SIG-M5 treated with dmso at 0.1 percent for 504 hours (cell line): ENCODE measurements around the gene NSUN2.
A peak's percentile ranks its signal among the peaks of the same experiment; 100 is the strongest.
"Not testable (repeated sequence)": the region's sequence is repeated elsewhere in the genome, so short reads cannot be mapped to it uniquely, and the experiment has no call there.

Experiments
- DNase-seq: peaks from one replicate; lab custom pipeline; 2025; ENCODE audit not compliant: unreplicated experiment; lab: John Stamatoyannopoulos, UW

The NSUN2 gene

DNA sequence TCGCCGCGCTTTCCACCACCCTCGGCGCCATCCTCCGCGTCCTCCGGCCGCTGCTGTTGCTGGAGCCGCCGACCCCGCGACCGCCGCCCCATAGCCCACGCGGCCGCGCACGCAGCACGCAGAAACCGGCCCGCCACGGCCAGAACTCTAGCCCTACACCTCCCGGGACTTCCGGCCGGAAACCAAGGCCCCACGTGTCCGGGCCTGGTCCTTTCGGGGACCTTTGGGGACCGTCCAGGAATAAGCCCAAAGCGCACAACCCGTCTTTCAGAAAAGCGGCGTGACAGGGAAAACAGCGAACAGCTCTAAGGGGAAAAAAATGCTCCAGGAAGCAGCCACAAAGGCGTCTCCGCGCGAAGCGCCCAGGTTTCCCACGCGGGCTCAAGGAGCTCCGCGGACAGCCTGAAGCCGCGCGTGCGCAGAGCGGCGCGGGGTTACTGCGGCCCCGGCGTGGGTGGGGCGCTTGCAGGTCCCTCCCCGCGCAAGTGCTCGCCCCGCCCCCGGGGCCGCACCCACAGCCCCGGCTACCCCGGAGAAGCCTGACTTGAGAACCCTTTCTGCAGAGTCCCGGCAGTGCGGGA, at the start of gene NSUN2, which contains the start of gene SRD5A1:
Gene NSUN2 (minus strand): TSS at position 157 of the 581 bp plus-strand sequence. CDS start 65 bp downstream, at position 92.
Gene SRD5A1 (plus strand): TSS at position 553 of the 581 bp plus-strand sequence. CDS start 137 bp downstream, outside the sequence.
- DNase-seq = peak; percentile 80

DNA sequence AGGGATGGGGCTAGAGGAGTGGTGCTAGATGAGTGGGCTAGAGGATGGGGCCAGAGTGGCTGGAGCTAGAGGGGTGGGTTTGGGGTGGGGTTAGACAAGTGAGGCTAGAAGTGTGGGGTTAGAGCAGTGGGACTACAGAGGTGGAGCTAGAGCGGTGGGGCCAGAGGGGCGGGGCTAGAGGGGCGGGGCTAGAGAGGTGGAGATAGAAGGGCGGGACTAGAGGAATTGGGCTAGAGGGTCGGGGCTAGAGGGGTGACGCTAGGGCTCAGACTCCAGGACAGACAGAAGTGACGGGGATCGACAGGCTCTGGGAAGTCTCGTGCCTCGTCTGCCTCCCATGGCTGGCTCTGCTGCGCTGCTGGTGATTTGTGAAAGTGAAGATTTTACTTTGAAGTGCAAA, 49.4 kb upstream of the NSUN2 start:
- no peak for DNase-seq

GRCh38 chr5:6681682-6682081, 48.8 kb upstream of the NSUN2 start:
- no peak for DNase-seq

DNA sequence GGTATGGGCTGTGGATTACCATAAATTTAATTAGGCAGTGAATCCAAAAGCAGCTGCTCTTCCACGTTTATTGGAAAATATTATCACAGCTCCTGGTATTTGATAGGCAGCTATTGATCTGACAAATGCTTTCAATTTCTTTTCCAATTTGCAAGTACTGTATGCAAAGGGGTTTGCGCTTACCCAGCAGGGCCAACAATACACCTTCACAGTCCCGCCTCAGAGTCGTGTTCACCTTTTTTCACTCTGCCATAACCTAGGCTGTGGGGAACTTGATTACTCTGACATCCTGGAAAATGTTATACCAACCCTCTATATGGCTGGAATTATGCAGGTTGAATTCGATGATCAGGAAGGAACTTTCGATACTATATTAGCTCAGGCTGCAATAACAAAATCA, 48.1 kb upstream of the NSUN2 start:
- DNase-seq = no peak

GRCh38 chr5:6678385-6678784, 45.5 kb upstream of the NSUN2 start:
- no peak for DNase-seq

DNA sequence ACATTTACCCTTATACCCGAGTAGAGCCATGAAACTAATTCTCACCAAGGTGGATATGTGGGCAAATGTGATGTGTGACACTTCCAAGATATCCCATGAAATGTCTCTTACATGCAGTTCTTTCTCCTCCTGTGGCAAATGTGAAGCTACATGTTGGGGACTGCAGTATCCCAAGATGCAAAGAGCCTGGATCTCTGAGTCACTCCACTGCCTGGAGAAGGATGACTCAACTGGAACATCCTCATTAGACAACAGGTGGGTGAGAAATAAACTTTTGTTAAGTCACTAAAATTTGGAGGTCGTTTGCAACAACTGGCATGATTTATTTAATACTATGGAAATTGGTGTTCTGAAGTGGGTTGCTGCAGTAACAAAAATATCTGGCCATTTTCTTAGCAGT, 43.9 kb upstream of the NSUN2 start:
- no peak for DNase-seq

DNA sequence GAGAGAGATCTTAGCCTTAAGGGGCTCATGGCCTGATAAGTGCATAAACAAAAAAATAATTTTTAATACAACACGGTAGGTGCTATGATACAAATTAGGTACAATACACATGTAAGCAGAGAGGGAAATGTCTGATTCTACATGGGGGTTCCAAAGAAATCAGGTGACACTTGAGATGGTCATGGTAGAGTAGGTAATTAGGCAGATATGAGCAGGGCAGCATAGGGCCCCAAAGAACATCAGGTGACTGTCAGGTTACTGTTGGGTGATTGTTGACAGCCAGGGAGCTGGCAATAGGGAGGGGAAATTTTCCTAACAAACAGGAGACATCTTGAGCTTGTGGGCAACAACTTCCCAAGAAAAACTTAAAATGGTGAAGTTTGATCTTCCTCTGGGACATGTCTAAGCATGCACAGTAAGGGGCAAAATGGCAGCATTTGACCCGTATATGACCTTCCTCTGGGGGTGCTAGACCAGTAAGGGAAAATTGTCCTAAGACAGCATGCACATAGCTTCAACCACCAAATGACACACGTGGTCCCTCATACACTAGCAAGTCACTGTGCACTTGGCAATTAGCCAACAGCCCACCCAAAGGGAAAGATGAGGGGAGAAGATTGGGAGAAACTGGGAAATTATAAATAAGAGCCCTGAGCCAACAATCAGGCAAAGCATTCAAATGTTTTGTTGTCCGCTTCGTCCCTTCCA, 43.1 kb upstream of the NSUN2 start:
- DNase-seq = peak; percentile 14

GRCh38 chr5:6674886-6675285, 42.0 kb upstream of the NSUN2 start:
- DNase-seq = no peak

DNA sequence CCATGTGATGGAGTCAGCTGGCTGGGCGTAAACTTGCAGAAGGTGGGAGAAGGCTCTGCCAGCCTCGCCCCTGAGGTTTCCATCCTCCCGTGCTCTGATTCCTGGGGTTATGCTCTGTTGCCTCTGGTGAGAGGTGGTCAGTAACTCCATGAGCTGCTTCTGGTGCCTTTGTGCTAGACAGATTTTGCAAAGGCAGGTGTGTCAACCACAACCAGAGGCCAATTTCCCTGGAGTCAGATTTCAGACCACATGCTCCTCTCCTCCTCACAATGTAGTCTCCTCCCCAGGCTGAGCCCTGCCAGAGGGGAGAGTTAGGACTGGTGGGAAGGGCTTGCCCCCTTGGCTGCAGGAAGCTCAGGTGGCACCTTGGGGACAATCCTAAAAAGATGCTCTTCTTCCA, 41.6 kb upstream of the NSUN2 start:
- DNase-seq = no peak

DNA sequence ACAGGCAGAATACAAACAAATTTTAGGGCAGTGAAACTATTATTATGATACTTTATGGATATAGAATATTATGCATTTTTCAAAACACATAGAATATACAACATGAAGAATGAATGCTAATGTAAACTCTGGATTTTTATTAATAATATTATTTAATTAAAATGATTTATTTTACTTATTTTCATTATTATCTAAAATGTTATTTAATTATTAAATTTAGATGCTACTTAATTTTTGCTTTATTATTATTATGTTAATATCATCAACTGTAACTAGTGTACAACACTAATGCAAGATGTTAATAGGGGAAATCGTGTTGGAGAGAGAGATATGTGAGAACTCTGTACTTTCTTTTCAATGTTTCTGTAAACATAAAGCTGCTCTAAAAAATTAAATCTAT, 41.1 kb upstream of the NSUN2 start:
- no peak for DNase-seq

DNA sequence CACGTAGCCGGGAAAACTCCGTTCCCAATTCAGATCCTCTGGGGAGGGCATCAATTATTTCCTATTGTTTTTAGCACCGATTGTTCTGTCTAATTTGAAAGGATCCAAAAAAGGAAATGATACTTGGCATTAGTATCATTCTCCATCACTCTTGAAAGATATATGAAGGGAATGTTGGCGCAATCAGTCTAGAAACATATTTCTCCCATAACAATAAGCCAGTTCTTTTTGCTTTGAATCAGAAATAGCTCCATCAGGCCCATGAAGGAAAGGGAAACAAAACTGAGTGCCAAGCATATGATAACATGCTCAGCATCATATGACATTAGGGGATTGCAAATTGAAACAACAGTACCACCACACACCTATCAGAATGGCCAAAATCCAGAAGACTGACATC, 40.2 kb upstream of the NSUN2 start:
- no peak for DNase-seq

GRCh38 chr5:6668717-6669116, 35.9 kb upstream of the NSUN2 start:
- DNase-seq = not testable (repeated sequence)

DNA sequence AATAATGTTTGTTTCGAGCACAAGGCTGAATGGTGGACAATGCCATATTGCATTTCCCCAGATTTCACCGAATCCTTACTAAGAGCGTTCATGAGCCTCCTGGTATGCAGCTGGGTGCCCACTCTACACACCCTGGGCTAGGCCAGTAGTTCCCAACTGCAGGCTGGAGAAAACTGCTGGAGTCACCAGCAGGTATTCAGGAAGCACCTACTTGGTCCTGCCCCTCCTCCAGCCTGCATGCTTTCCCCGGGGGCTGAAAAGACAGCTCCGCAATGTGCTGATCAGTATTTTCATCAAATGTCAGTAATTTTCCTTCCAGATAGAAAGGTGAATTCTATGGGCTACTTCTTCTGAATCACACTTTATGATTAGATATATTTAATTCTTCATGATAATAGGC, 34.8 kb upstream of the NSUN2 start:
- no peak for DNase-seq

- no peak for DNase-seq
Observed at GRCh38 chr5:6666762-6667161, 33.9 kb upstream of the NSUN2 start.

GRCh38 chr5:6660688-6661087, 27.8 kb upstream of the NSUN2 start:
- DNase-seq = no peak

GRCh38 chr5:6659941-6660684, 27.3 kb upstream of the NSUN2 start:
- DNase-seq = no peak

DNA sequence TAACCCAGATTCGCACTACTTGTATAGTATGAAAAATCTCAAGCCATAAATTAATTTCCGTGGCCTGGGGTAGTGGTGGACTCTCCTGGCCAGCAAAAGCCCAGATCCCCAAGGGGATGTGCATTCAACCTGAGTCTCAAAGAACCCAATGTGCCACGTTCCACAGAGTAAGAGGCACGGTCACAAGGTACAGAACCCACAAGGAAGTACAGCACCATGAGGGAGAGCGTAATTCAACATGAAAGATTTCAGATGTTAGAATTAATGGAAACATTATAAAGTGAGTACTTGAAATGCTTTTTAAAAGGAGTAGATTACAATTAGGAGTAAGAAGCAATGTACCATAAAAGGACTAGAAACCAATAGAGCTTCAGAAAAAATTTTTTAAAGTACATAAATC, 23.8 kb upstream of the NSUN2 start:
- no peak for DNase-seq

- DNase-seq = no peak
Observed at GRCh38 chr5:6655432-6655831, 22.6 kb upstream of the NSUN2 start.

GRCh38 chr5:6652025-6652424, 19.2 kb upstream of the NSUN2 start:
- no peak for DNase-seq

DNA sequence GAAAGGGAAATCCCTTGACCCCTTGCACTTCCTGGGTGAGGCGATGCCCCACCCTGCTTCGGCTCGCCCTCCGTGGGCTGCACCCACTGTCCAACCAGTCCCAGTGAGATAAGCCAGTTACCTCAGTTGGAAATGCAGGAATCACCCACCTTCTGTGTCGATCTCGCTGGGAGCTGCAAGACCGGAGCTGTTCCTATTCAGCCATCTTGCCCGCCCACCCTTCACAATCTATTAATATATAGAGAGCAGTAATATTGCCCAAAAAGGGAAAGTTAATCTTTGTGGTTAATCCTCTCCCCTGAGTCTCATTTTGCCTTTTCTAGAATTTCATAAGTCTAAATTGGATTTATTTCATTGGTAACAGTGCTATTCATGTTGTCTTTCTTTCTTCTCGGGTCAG, 16.8 kb upstream of the NSUN2 start:
- DNase-seq = no peak

DNA sequence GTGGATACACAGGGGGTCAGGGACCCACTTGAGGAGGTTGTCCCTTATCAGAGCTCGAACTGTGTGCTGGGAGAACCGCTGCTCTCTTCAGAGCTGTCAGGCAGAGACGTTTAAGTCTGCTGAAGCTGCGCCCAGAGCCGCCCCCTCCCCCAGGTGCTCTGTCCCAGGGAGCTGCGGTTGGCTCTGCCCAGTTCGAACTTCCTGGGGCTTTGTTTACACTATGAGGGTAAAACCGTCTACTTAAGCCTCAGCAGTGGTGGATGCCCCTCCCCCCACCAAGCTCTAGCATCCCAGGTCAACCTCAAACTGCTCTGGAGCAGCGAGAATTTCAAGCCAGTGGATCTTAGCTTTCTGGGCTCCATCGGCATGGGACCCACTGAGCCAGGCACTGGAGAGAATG, 16.3 kb upstream of the NSUN2 start:
- DNase-seq = no peak
